OCI-LY7 (cell line): ENCODE results near the gene TUBGCP2.

Experiments
- EZH2phosphoT487 ChIP-seq: fragments of 200-600 bp; sonication (generic); IDR thresholded peaks from 2 replicates; pipeline ENCODE4 v1.6.1; 2018; ENCODE audit warnings: low read depth, borderline replicate concordance, mild to moderate bottlenecking, mixed run types, antibody characterized with exemption, low read length, moderate library complexity, mixed read lengths
- TF ChIP-seq, protein P1 (sequence below): fragments of 200-600 bp; sonication (generic); conservative IDR thresholded peaks from 2 replicates; pipeline ENCODE4 v1.5.1; 2014; ENCODE audit warnings: mild to moderate bottlenecking, antibody characterized with exemption, low read length, moderate library complexity, mixed read lengths

DNA sequence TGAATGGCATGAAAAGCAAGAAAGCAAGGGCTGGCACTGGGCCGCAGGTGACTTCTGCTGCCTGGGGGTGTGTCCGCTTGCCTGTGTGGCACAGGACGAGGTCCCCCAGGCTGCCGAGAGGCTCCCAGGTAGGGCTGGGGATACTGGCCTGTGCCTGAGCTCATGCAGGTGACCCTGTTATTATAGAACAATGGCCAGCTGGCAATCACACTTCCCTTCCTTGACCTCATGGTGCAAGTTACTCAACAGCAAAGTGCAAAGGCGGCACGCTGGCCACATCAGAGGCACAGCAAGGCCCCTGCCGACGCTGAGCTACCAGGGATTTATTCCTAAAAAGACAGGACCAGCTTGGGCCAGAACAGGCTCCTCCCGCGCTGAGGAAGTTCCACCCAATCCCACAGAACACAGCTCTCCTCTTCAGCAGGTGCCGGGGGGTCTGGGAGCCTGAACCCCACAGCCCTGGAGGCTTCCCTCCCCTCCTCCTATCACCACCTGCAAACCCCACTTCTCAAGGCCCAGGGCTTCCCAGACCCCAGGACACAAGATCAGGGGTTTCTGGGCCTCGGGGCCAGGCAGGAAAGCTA is 30.6 kb downstream of the TUBGCP2 start:
- TF ChIP-seq, protein P1, sequence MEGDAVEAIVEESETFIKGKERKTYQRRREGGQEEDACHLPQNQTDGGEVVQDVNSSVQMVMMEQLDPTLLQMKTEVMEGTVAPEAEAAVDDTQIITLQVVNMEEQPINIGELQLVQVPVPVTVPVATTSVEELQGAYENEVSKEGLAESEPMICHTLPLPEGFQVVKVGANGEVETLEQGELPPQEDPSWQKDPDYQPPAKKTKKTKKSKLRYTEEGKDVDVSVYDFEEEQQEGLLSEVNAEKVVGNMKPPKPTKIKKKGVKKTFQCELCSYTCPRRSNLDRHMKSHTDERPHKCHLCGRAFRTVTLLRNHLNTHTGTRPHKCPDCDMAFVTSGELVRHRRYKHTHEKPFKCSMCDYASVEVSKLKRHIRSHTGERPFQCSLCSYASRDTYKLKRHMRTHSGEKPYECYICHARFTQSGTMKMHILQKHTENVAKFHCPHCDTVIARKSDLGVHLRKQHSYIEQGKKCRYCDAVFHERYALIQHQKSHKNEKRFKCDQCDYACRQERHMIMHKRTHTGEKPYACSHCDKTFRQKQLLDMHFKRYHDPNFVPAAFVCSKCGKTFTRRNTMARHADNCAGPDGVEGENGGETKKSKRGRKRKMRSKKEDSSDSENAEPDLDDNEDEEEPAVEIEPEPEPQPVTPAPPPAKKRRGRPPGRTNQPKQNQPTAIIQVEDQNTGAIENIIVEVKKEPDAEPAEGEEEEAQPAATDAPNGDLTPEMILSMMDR = no peak
- TF ChIP-seq EZH2phosphoT487 = no peak
